K562 (cell line): ENCODE results near the gene TTC19. TPM values are rescaled to one million over a fixed set of nuclear protein-coding genes. Genes with fewer than 3 reads are reported as not detected.
A peak's percentile ranks its signal among the peaks of the same experiment; 100 is the strongest.

Experiments used
- ATF1 ChIP-seq, 2 experiments: fragments of 450-650 bp in 1 of 2; IDR thresholded peaks; 2 replicates each; pipeline ENCODE4 v1.6.1; 2016; ENCODE audit warnings: missing compliant biosample characterization in 1 of 2, missing genetic modification characterization in 1 of 2
- DDX20 ChIP-seq: fragments of 450-650 bp; IDR thresholded peaks from 2 replicates; pipeline ENCODE4 v1.6.1; 2016; ENCODE audit warnings: missing genetic modification characterization, low read depth, mild to moderate bottlenecking, missing compliant biosample characterization, moderate library complexity
- ERF ChIP-seq: fragments of 450-650 bp; formaldehyde crosslinking; IDR thresholded peaks from 2 replicates; pipeline ENCODE4 v1.4.0; 2020; ENCODE audit warnings: mild to moderate bottlenecking, mixed read lengths
- GATAD2B ChIP-seq: fragments of 450-650 bp; IDR thresholded peaks from 2 replicates; pipeline ENCODE4 v1.6.1; 2017; ENCODE audit warnings: mild to moderate bottlenecking, borderline replicate concordance
- HCFC1 ChIP-seq: IDR thresholded peaks from 2 replicates; pipeline ENCODE4 v1.6.1; 2012; ENCODE audit warnings: low read depth, low read length, improper control_type of control experiment
- NFATC3 ChIP-seq: fragments of 450-650 bp; IDR thresholded peaks from 2 replicates; pipeline ENCODE4 v1.6.1; 2017; ENCODE audit warnings: mild to moderate bottlenecking
- NFE2 ChIP-seq: IDR thresholded peaks from 2 replicates; pipeline ENCODE4 v1.6.1; 2014; ENCODE audit warnings: antibody characterized with exemption, low read depth
- NFIC ChIP-seq: fragments of 450-650 bp; IDR thresholded peaks from 2 replicates; pipeline ENCODE4 v1.6.1; 2017; ENCODE audit warnings: mild to moderate bottlenecking, inconsistent platforms
- RBM25 ChIP-seq: fragments of 200-400 bp; formaldehyde crosslinking; IDR thresholded peaks from 2 replicates; pipeline ENCODE4 v1.6.1; 2018; ENCODE audit warnings: low read length, low read depth, moderate library complexity; ENCODE audit not compliant: severe bottlenecking
- SIN3B ChIP-seq: fragments of 450-650 bp; IDR thresholded peaks from 2 replicates; pipeline ENCODE4 v1.6.1; 2017; ENCODE audit warnings: low read depth, mild to moderate bottlenecking, moderate library complexity
- ZNF589 ChIP-seq: fragments of 200-800 bp; sonication (Bioruptor generic); IDR thresholded peaks from 2 replicates; pipeline ENCODE4 v1.6.1; 2016; ENCODE audit warnings: low read depth, missing genetic modification characterization, missing compliant biosample characterization
- polyA plus RNA-seq, 8 experiments: library from polyadenylated mRNA; depleted of rRNA in 4 of 8; stranded (reverse) in 5 of 8; unstranded in 3 of 8; fragments of >200 nt; fragmentation: Nextera tagmentation in 2 of 8; fragmentation: Illumina TruSeq in 1 of 8; extraction: Ambion mirVana in 2 of 8; extraction: Trizol in 1 of 8; gene quantifications; 2 replicates each; pipeline versions ENCODE4 v1.2.1 to v1.2.3, GENCODE V29; 2011 to 2014; ENCODE audit warnings: inconsistent platforms in 1 of 8, missing spikeins in 1 of 8
- total RNA-seq, 7 experiments: library from RNA; depleted of rRNA in 6 of 7; stranded (reverse); fragments of >200 nt in 6 of 7; fragmentation: Illumina TruSeq in 2 of 7; extraction: Trizol in 2 of 7; gene quantifications; 2 replicates each; pipeline versions ENCODE4 v1.2.1 to v1.2.3, GENCODE V29; 2011 to 2021; ENCODE audit warnings: low replicate concordance in 1 of 7
- TF ChIP-seq, protein P1 (sequence below): fragments of 450-650 bp; IDR thresholded peaks from 2 replicates; pipeline ENCODE4 v1.6.1; 2016; ENCODE audit warnings: mild to moderate bottlenecking, moderate library complexity
- TF ChIP-seq, protein P2 (sequence below): IDR thresholded peaks from 2 replicates; pipeline ENCODE4 v1.6.1; 2011; ENCODE audit not compliant: insufficient read length; ENCODE audit errors: extremely low read depth
- TF ChIP-seq, protein P3 (sequence below), 2 experiments: fragments of 250-450 bp in 1 of 2; fragments of 450-650 bp in 1 of 2; sonication (Bioruptor Pico) in 1 of 2; IDR thresholded peaks; 2 replicates each; pipeline versions ENCODE4 v1.6.1 to v1.8.0; 2016 to 2021; ENCODE audit warnings: mild to moderate bottlenecking in 2 of 2, moderate library complexity in 2 of 2, missing compliant biosample characterization in 1 of 2, missing genetic modification characterization in 1 of 2

TTC19 gene
- total and polyA plus RNA-seq, 9 of the 15 experiments (the other 6 are each of a cell fraction or from before 2014, with no cell fraction given): 8.1 to 60.8 (median 25.3) TPM

DNA sequence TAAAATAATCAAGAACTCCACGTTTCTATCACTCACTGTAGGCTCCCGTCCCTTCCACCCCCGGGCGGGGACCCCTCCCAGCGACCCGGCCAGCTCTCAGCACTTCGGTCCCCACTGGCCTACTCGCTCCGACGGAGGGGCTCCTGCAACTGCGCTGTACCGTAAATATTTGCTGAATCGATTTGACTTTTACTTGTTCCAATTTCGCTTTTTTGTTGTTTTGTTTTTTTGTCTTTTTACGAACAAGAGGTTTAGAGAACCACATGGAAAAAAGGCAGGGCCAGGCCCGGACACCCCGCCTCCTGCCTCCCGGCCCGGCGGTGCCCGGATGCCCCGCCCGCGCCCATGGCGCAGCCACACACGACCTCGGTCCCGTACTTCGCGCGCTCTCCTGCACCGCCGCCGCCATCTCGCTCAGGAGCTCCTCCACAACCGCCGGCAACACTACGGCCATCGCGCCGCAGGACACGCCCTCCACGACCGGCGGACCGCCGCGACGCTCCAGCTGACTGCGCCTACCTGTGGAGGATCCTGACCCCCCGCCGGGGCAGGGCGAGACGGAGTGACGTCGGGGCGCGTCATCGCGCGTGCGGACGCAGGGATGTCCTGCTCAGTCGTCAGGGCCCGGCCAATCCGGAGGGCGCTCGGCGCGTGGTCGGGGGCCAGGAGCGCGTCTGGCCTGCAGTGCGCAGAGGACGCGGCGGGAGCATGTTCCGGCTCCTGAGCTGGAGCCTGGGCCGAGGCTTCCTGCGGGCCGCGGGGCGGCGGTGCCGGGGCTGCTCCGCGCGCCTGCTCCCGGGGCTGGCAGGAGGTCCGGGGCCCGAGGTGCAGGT is at the start of gene TTC19, which contains the start of gene ZSWIM7 (continued):
- TF ChIP-seq ERF (CRISPR knock-in tag) (peak; percentile 68; the same call in 1 of the 2 replicates), RBM25 (peak; percentile 67), DDX20 (no peak), HCFC1 (peak; percentile 47; the same call in 1 of the 2 replicates), NFATC3 (no peak), ZNF589 (CRISPR knock-in tag) (0 out of 2 replicates have a peak, but pooled peaks have one; percentile 56), NFIC (peak; percentile 47; the same call in 1 of the 2 replicates), NFE2 (no peak), GATAD2B (peak; percentile 82; the same call in 1 of the 2 replicates), SIN3B (no peak), ATF1 (CRISPR knock-in tag; IDR thresholded peaks at IDR 0.05) (peak; percentile 85), ATF1 (tag; IDR thresholded peaks at IDR 0.05) (peak; percentile 98)
- TF ChIP-seq, protein P1, sequence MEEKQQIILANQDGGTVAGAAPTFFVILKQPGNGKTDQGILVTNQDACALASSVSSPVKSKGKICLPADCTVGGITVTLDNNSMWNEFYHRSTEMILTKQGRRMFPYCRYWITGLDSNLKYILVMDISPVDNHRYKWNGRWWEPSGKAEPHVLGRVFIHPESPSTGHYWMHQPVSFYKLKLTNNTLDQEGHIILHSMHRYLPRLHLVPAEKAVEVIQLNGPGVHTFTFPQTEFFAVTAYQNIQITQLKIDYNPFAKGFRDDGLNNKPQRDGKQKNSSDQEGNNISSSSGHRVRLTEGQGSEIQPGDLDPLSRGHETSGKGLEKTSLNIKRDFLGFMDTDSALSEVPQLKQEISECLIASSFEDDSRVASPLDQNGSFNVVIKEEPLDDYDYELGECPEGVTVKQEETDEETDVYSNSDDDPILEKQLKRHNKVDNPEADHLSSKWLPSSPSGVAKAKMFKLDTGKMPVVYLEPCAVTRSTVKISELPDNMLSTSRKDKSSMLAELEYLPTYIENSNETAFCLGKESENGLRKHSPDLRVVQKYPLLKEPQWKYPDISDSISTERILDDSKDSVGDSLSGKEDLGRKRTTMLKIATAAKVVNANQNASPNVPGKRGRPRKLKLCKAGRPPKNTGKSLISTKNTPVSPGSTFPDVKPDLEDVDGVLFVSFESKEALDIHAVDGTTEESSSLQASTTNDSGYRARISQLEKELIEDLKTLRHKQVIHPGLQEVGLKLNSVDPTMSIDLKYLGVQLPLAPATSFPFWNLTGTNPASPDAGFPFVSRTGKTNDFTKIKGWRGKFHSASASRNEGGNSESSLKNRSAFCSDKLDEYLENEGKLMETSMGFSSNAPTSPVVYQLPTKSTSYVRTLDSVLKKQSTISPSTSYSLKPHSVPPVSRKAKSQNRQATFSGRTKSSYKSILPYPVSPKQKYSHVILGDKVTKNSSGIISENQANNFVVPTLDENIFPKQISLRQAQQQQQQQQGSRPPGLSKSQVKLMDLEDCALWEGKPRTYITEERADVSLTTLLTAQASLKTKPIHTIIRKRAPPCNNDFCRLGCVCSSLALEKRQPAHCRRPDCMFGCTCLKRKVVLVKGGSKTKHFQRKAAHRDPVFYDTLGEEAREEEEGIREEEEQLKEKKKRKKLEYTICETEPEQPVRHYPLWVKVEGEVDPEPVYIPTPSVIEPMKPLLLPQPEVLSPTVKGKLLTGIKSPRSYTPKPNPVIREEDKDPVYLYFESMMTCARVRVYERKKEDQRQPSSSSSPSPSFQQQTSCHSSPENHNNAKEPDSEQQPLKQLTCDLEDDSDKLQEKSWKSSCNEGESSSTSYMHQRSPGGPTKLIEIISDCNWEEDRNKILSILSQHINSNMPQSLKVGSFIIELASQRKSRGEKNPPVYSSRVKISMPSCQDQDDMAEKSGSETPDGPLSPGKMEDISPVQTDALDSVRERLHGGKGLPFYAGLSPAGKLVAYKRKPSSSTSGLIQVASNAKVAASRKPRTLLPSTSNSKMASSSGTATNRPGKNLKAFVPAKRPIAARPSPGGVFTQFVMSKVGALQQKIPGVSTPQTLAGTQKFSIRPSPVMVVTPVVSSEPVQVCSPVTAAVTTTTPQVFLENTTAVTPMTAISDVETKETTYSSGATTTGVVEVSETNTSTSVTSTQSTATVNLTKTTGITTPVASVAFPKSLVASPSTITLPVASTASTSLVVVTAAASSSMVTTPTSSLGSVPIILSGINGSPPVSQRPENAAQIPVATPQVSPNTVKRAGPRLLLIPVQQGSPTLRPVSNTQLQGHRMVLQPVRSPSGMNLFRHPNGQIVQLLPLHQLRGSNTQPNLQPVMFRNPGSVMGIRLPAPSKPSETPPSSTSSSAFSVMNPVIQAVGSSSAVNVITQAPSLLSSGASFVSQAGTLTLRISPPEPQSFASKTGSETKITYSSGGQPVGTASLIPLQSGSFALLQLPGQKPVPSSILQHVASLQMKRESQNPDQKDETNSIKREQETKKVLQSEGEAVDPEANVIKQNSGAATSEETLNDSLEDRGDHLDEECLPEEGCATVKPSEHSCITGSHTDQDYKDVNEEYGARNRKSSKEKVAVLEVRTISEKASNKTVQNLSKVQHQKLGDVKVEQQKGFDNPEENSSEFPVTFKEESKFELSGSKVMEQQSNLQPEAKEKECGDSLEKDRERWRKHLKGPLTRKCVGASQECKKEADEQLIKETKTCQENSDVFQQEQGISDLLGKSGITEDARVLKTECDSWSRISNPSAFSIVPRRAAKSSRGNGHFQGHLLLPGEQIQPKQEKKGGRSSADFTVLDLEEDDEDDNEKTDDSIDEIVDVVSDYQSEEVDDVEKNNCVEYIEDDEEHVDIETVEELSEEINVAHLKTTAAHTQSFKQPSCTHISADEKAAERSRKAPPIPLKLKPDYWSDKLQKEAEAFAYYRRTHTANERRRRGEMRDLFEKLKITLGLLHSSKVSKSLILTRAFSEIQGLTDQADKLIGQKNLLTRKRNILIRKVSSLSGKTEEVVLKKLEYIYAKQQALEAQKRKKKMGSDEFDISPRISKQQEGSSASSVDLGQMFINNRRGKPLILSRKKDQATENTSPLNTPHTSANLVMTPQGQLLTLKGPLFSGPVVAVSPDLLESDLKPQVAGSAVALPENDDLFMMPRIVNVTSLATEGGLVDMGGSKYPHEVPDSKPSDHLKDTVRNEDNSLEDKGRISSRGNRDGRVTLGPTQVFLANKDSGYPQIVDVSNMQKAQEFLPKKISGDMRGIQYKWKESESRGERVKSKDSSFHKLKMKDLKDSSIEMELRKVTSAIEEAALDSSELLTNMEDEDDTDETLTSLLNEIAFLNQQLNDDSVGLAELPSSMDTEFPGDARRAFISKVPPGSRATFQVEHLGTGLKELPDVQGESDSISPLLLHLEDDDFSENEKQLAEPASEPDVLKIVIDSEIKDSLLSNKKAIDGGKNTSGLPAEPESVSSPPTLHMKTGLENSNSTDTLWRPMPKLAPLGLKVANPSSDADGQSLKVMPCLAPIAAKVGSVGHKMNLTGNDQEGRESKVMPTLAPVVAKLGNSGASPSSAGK: peak; percentile 84
- TF ChIP-seq, protein P2, sequence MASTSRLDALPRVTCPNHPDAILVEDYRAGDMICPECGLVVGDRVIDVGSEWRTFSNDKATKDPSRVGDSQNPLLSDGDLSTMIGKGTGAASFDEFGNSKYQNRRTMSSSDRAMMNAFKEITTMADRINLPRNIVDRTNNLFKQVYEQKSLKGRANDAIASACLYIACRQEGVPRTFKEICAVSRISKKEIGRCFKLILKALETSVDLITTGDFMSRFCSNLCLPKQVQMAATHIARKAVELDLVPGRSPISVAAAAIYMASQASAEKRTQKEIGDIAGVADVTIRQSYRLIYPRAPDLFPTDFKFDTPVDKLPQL: no peak
- TF ChIP-seq, protein P3, sequence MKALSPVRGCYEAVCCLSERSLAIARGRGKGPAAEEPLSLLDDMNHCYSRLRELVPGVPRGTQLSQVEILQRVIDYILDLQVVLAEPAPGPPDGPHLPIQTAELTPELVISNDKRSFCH (CRISPR knock-in tag; IDR thresholded peaks at IDR 0.05): no peak
- TF ChIP-seq, protein P3 (tag; IDR thresholded peaks at IDR 0.05): 0 out of 2 replicates have a peak, but pooled peaks have one; percentile 53
